Endometrium (tissue), 2 donors: Measurements from ENCODE around the gene HDAC7.
"Not testable (repeated sequence)": the region's sequence is repeated elsewhere in the genome, so short reads cannot be mapped to it uniquely, and the experiment has no call there.

ENCODE experiments used
- FAIRE-seq: peaks from 2 replicates; lab custom pipeline; 2012; peaks lifted over from hg19 to GRCh38; lab: Jason Lieb, UNC
- donor health status: control.
- donor health status: control.

Gene HDAC7

GRCh38 chr12:47828976-47829482 is 9.3 kb upstream of the HDAC7 start:
- no peak for FAIRE-seq

DNA sequence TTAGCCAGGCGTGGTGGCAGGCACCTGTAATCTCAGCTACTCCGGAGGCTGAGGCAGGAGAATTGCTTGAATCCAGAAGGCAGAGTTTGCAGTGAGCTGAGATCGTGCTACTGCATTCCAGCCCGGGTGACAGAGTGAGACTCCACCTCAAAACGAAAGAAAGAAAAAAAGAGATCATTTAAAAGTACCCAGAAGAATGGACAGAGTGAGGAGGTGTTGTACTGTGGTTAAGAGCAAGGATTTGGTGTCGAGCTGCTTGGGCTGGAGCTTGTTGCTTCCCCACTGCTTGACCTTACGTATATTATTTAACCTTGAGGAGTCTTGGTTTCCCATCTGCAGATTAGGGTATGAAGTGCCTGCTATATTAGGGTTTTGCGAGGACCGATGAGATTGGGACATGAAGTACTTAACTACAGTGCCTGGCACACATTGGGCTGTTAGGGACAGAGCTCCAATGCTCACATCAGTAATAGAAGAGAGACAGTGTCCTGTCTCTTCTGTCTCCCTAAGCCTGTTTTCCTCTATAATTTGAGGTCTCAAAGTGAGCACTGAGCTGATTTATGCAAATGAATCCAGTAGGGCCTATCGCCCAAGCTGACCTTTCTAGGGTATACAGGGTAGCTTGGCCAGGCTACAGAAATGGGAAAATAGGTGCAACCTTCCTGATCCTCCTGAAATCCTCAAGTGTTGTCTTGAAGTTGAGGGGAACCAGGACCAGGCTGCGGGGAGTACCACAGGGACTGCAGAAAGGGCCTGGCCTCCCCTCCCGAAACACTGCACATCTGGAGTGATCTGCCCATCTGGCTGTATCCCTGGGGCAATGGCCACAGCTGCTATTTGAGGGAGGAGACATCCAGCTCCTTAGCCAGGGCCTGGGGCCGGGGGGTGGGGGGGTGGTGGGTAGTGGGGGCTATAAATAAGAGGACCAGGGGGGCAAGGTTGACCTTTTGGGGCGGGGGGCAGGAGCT is 8.6 kb upstream of the HDAC7 start:
- no peak for FAIRE-seq

DNA sequence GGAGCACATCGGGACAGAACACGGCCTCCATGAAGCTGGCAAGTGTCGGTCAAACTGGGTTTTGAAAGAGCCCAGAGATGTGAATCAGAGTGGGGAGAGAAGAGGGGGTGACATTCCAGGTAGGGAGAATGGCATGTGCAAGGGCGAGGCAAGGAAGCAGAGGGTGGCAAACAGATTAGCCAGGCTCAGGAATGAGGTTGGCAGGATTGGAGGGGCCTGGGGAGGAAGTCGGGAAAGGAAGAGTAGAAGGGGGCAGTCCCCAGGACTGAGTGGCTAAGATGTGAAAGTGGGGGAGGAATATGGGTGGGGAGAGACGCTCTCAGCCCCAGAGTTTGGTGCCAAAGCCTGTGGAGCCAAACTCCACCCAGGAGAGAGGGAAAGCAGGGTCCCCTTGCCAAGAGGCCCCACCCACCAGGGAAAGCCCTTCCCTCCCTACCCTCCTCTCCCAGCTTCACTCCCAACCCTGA is 5.5 kb upstream of the HDAC7 start:
- no peak for FAIRE-seq

GRCh38 chr12:47824635-47825034 is 4.9 kb upstream of the HDAC7 start:
- no peak for FAIRE-seq

DNA sequence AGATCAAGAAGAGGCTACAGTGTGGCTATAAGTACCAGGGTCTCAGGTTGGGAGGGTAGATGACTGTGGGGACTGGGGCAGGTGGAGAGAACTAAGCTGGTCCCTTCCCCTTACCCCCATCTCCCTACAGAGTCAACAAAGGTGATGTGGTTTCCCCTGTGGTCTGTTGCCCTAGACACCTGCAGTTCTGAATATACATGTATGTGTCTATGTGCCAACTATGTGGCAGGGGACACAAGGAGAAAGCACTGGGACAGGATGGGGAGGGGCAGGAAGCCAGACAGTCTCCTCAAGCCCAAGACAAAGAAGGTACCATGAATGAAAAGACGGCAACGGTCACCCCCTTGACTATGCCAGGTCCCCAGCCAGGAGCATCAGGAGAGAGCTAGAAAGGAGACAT is 4.5 kb upstream of the HDAC7 start:
- no peak for FAIRE-seq

GRCh38 chr12:47823422-47824086 is 3.9 kb upstream of the HDAC7 start:
- FAIRE-seq, result no peak

GRCh38 chr12:47822863-47823262 is 3.2 kb upstream of the HDAC7 start:
- no peak for FAIRE-seq

DNA sequence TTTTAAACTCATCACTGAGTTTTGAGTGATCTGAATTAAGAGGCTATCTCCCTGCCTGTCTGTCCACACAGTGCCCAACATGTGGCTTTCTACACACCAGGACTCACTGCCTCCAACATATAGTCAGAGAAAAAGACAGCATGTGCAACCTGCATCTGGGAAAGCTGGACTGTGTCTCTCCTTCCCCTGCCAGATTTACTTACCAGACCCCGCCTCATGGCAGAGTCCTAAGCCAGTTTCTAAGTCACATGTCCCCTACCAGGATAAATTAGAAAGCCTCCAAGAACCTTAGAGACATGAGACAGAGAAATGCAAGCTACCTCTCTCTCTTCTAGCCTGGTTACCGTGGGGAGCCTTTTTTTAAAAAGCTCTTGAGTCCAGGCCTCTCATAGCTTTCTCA is 2.7 kb upstream of the HDAC7 start:
- FAIRE-seq, result no peak

- no peak for FAIRE-seq
Measured at GRCh38 chr12:47821346-47821706, 1.6 kb upstream of the HDAC7 start.

DNA sequence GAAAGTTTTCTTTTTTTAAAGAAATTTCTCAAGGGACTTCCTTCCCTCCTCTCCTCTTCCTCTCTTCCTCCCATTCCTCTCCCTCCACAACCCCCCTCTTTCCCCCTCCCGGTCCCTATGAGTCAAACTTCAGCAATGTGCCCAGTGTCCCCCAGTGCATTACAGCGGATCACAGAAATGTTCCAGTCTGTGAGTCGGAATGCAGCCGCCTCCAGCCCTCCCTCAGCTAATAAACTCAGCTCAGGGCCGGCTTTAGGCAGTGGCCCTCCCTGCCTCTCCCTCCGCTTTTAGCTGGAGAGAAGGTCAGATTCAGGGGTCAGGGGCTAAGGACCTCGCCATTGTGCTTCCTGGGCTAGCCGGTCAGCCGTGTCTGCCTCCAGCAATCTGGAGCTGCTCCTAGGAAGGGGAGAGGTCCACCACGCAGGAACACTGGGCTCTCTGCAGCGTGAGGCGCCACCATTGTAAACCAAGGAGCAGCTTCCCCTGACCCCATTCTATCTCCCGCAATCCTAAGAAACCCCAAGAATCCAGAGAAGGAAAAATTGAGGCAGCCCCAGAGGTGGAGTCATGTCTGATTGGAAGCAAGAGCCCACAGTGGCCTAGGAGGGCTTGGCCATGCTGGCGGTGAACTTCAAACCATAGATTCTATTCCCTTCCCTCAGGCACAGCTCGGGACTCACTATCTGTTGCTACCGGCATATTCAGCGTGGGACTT is 1.1 kb upstream of the HDAC7 start:
- no peak for FAIRE-seq

- no peak for FAIRE-seq
Measured at GRCh38 chr12:47819138-47819895, 386 bp downstream of the HDAC7 start.

DNA sequence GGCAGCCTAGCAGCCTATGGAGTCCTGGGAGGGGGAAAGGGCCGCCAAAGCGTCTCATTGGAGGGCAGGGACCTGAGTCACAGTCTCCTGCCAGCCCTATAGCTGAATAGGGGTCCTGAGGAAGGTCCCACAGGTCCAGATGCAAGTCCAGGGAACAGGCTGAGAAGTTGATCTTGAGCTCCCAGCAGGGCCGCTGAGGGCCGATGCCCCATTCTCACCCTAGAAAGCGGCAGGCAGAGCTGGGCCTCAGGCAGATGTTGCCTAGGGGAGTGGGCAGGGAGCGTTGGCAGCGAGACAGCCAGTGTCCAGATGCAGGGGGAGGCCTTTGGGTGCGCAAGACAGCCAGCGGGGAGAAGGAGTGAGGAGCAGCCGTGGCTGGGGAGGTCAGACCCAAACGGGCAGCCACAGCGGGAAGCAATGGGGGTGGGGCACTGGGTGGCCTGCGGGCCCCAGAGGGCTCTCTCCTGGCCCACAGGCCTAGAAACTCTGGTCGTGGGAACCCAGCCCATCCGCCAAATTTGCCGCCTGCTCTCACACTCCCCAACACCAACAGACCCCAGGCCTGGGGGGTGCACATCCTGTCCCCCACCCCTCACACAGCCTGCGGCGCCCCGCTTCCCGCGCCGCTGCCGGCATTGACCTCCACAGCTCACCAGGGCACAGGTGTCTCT is 1.1 kb downstream of the HDAC7 start:
- FAIRE-seq, result no peak

GRCh38 chr12:47818007-47818376 is 1.7 kb downstream of the HDAC7 start:
- no peak for FAIRE-seq

- no peak for FAIRE-seq
Measured at GRCh38 chr12:47817272-47818006, 2.3 kb downstream of the HDAC7 start.

GRCh38 chr12:47816403-47817271 is 3.1 kb downstream of the HDAC7 start:
- no peak for FAIRE-seq

- not testable (repeated sequence) for FAIRE-seq
Measured at GRCh38 chr12:47815447-47815846, 4.3 kb downstream of the HDAC7 start.

GRCh38 chr12:47814539-47815170 is 5.0 kb downstream of the HDAC7 start:
- FAIRE-seq, result no peak

GRCh38 chr12:47813511-47814196 is 6.0 kb downstream of the HDAC7 start:
- no peak for FAIRE-seq
